HCT116 (cell line): ENCODE results near the gene CHSY1. TPM values are rescaled to one million over a fixed set of nuclear protein-coding genes. Genes with fewer than 3 reads are reported as not detected.

Experiments used
- ATAC-seq: fragments of 200-7000 bp; cut with Tn5 transposase; 2 replicates; pipeline ENCODE4 v1.9.1; 2020; ENCODE audit warnings: mild to moderate bottlenecking, moderate library complexity
- BruUV-seq: library from RNA; stranded (reverse); fragments of 400-500 nt; replicated peaks from 2 replicates; lab custom pipeline; 2021; lab: Mats Ljungman, UMichigan
- CTCF ChIA-PET: fragments of 300-600 bp; sonication (Branson Sonifier 250); formaldehyde crosslinking; loops from one replicate; lab custom pipeline; 2021; ENCODE audit warnings: antibody characterized with exemption; lab: Charles Lee
- POLR2A ChIA-PET: fragments of 300-600, 350-600 bp; sonication (Branson Sonifier 250); formaldehyde crosslinking; loops from one replicate; lab custom pipeline; 2021; ENCODE audit warnings: antibody characterized with exemption; lab: Charles Lee
- RAD21 ChIA-PET, 2 experiments: fragments of 300-600 bp; sonication (Branson Sonifier 250); formaldehyde crosslinking; loops; one replicate each; lab custom pipeline; 2023; ENCODE audit warnings: low total read pairs in 2 of 2; ENCODE audit not compliant: uncharacterized antibody in 2 of 2, unreplicated experiment in 2 of 2, low non-redundant PET in 1 of 2; lab: Charles Lee
- DNase-seq: peaks from one replicate; pipeline ENCODE4 v3.0.0-alpha.2; 2010; ENCODE audit warnings: low read depth, low spot score
- H2AFZ ChIP-seq: fragments of 200-600 bp; shearing (Covaris generic), sonication (generic); 2 replicates; pipeline ENCODE4 v1.6.1; 2017; ENCODE audit warnings: low read depth, mixed run types, mixed read lengths, antibody characterized with exemption, low read length; ENCODE audit not compliant: poor library complexity, severe bottlenecking
- H3K27ac ChIP-seq: 2 replicates; pipeline ENCODE4 v1.5.1; 2012; ENCODE audit warnings: low read depth, low read length
- H3K27me3 ChIP-seq: fragments of 200-600 bp; sonication (generic); 2 replicates; pipeline ENCODE4 v1.6.1; 2016; ENCODE audit warnings: mixed run types, low read length, mixed read lengths; ENCODE audit not compliant: insufficient read depth
- H3K36me3 ChIP-seq, 2 experiments: fragments of 200-500 bp in 1 of 2; fragments of 200-600 bp in 1 of 2; sonication (Bioruptor generic) in 1 of 2; sonication (generic) in 1 of 2; 2 replicates each; pipeline versions ENCODE4 v1.5.1 to v1.6.1; 2014 to 2016; ENCODE audit warnings: low read length in 2 of 2, inconsistent platforms in 1 of 2, mixed read lengths in 1 of 2, mixed run types in 1 of 2; ENCODE audit not compliant: insufficient read depth in 2 of 2, control insufficient read depth in 1 of 2
- H3K4me1 ChIP-seq, 2 experiments: fragments of 200-600 bp in 1 of 2; sonication (generic) in 1 of 2; 2 replicates each; pipeline versions ENCODE4 v1.5.1 to v1.6.1; 2012 to 2017; ENCODE audit warnings: low read length in 2 of 2, inconsistent platforms in 1 of 2, mild to moderate bottlenecking in 1 of 2, mixed read lengths in 1 of 2, mixed run types in 1 of 2, moderate library complexity in 1 of 2; ENCODE audit not compliant: insufficient read depth in 2 of 2, control insufficient read depth in 1 of 2
- H3K4me2 ChIP-seq: fragments of 200-600 bp; sonication (generic); 2 replicates; pipeline ENCODE4 v1.6.1; 2017; ENCODE audit warnings: mixed run types, low read length, mixed read lengths
- H3K4me3 ChIP-seq, 2 experiments: fragments of 200-600 bp in 1 of 2; sonication (generic) in 1 of 2; replicated peaks in 1 of 2; 2 replicates each; pipeline ENCODE4 v1.5.1; 2011 to 2016; ENCODE audit warnings: low read length in 2 of 2, control low read depth in 1 of 2, low read depth in 1 of 2, mild to moderate bottlenecking in 1 of 2, mixed read lengths in 1 of 2, mixed run types in 1 of 2
- H3K79me2 ChIP-seq: fragments of 200-600 bp; sonication (generic); 2 replicates; pipeline ENCODE4 v1.6.1; 2017; ENCODE audit warnings: mild to moderate bottlenecking, mixed run types, low read length, moderate library complexity, mixed read lengths; ENCODE audit not compliant: insufficient read depth
- H3K9ac ChIP-seq: fragments of 200-600 bp; sonication (generic); 2 replicates; pipeline ENCODE4 v1.6.1; 2016; ENCODE audit warnings: low read length, mixed read lengths
- H3K9me2 ChIP-seq: fragments of 200-600 bp; sonication (generic), shearing (Covaris generic); 2 replicates; pipeline ENCODE4 v1.6.1; 2017; ENCODE audit warnings: mixed run types, mild to moderate bottlenecking, moderate library complexity; ENCODE audit not compliant: insufficient read depth
- H3K9me3 ChIP-seq, 2 experiments: fragments of 200-500 bp in 1 of 2; fragments of 200-600 bp in 1 of 2; sonication (Bioruptor generic) in 1 of 2; sonication (generic) in 1 of 2; 2 replicates each; pipeline ENCODE4 v1.6.1; 2014 to 2017; ENCODE audit warnings: low read length in 2 of 2, mixed read lengths in 2 of 2, inconsistent platforms in 1 of 2, low read depth in 1 of 2, mild to moderate bottlenecking in 1 of 2, mixed run types in 1 of 2, moderate library complexity in 1 of 2; ENCODE audit not compliant: control insufficient read depth in 1 of 2, insufficient read depth in 1 of 2
- H4K20me1 ChIP-seq: fragments of 200-600 bp; sonication (generic), shearing (Covaris generic); 2 replicates; pipeline ENCODE4 v1.6.1; 2017; ENCODE audit warnings: mixed run types, mild to moderate bottlenecking, moderate library complexity; ENCODE audit not compliant: insufficient read depth
- JUND ChIP-seq: IDR thresholded peaks from 2 replicates; pipeline ENCODE4 v1.6.1; 2012
- SIN3A ChIP-seq: IDR thresholded peaks from 2 replicates; pipeline ENCODE4 v1.6.1; 2012; ENCODE audit warnings: low read depth
- TCF7L2 ChIP-seq: IDR thresholded peaks from 2 replicates; pipeline ENCODE4 v1.7.0; 2011; ENCODE audit warnings: borderline replicate concordance, inconsistent platforms; ENCODE audit not compliant: insufficient read depth, insufficient read length; ENCODE audit errors: extremely low read depth
- intact Hi-C: fragments of 100-400 bp; cut with micrococcal nuclease; formaldehyde crosslinking; loops from 2 replicates; pipeline ENCODE4 v1.10.0; 2022
- total RNA-seq: library from RNA; stranded (reverse); gene quantifications from one replicate; pipeline ENCODE4 v1.2.1, GENCODE V29; 2021; ENCODE audit not compliant: unreplicated experiment
- TF ChIP-seq, protein P1 (sequence below): IDR thresholded peaks from 2 replicates; pipeline ENCODE4 v1.6.1; 2012; ENCODE audit warnings: low read depth
- TF ChIP-seq, protein P2 (sequence below), 3 experiments: fragments of 200-600 bp in 1 of 3; sonication (generic) in 1 of 3; IDR thresholded peaks in 2 of 3; conservative IDR thresholded peaks in 1 of 3; 2 replicates each; pipeline ENCODE4 v1.5.1; 2012 to 2017; ENCODE audit warnings: low read depth in 2 of 3, low read length in 2 of 3, antibody characterized with exemption in 1 of 3, borderline replicate concordance in 1 of 3, control low read depth in 1 of 3, mild to moderate bottlenecking in 1 of 3, mixed read lengths in 1 of 3, mixed run types in 1 of 3, moderate library complexity in 1 of 3; ENCODE audit not compliant: insufficient read depth in 1 of 3

CHSY1 gene
- total RNA-seq, 1 experiment from 2014 or later, result 25.4 TPM

DNA sequence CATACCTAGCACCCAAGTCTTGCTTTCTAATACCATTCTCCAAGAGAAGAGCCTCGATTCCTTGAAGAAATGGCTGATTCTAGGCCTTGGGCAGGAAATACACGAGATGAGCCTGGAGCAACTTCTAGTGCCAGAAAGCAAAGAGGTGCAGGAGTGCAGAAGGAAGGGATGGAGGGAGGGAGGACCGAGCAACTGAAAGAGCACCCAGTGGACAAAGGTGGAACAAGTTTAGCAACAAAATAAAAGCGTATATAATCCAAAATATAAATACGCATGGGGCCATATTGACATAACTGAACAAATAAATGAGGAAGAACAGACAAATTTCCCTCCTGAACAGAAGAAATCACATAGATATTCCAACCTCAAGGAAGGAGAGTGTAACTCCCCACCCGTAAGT, 34.4 kb downstream of the CHSY1 start:
- no peaks in the 10 kb centered on the region for H3K9me2 ChIP-seq
- DNase-seq (no peak), ATAC-seq (0 out of 2 replicates have a peak, but pooled peaks have one; percentile 42)
- intact Hi-C loops, result no loop called here
- H2AFZ ChIP-seq, result no peak overlapping the region
- no peaks in the 10 kb centered on the region for H3K27me3 ChIP-seq
- BruUV-seq, result no TSS peak
- H3K9me3 ChIP-seq, result no peaks in the 10 kb centered on the region
- TF ChIP-seq JUND, result no peak
- no peak for TF ChIP-seq TCF7L2
- TF ChIP-seq, protein P1, sequence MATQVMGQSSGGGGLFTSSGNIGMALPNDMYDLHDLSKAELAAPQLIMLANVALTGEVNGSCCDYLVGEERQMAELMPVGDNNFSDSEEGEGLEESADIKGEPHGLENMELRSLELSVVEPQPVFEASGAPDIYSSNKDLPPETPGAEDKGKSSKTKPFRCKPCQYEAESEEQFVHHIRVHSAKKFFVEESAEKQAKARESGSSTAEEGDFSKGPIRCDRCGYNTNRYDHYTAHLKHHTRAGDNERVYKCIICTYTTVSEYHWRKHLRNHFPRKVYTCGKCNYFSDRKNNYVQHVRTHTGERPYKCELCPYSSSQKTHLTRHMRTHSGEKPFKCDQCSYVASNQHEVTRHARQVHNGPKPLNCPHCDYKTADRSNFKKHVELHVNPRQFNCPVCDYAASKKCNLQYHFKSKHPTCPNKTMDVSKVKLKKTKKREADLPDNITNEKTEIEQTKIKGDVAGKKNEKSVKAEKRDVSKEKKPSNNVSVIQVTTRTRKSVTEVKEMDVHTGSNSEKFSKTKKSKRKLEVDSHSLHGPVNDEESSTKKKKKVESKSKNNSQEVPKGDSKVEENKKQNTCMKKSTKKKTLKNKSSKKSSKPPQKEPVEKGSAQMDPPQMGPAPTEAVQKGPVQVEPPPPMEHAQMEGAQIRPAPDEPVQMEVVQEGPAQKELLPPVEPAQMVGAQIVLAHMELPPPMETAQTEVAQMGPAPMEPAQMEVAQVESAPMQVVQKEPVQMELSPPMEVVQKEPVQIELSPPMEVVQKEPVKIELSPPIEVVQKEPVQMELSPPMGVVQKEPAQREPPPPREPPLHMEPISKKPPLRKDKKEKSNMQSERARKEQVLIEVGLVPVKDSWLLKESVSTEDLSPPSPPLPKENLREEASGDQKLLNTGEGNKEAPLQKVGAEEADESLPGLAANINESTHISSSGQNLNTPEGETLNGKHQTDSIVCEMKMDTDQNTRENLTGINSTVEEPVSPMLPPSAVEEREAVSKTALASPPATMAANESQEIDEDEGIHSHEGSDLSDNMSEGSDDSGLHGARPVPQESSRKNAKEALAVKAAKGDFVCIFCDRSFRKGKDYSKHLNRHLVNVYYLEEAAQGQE, result no peak
- TF ChIP-seq, protein P2, sequence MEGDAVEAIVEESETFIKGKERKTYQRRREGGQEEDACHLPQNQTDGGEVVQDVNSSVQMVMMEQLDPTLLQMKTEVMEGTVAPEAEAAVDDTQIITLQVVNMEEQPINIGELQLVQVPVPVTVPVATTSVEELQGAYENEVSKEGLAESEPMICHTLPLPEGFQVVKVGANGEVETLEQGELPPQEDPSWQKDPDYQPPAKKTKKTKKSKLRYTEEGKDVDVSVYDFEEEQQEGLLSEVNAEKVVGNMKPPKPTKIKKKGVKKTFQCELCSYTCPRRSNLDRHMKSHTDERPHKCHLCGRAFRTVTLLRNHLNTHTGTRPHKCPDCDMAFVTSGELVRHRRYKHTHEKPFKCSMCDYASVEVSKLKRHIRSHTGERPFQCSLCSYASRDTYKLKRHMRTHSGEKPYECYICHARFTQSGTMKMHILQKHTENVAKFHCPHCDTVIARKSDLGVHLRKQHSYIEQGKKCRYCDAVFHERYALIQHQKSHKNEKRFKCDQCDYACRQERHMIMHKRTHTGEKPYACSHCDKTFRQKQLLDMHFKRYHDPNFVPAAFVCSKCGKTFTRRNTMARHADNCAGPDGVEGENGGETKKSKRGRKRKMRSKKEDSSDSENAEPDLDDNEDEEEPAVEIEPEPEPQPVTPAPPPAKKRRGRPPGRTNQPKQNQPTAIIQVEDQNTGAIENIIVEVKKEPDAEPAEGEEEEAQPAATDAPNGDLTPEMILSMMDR (IDR thresholded peaks at IDR 0.05 in 2 of 3, conservative IDR thresholded peaks at IDR 0.05 in 1 of 3; ENCODE audit: borderline replicate concordance in 1 of 3, insufficient read depth in 1 of 3, low read depth in 2 of 3, low read length in 2 of 3), result 0 out of 6 replicates have a peak, but pooled peaks of 1 of the 3 experiments have one; percentile 19
- no peak for TF ChIP-seq SIN3A
- H3K4me1 ChIP-seq, result no peaks in the 10 kb centered on the region
- ChIA-PET CTCF (no interaction called here), RAD21 (no interaction called here), POLR2A (no interaction called here)
- no peak overlapping the region for H3K4me2 ChIP-seq
- no peak overlapping the region for H3K4me3 ChIP-seq
- peaks cover 3% of the 10 kb centered on the region; the same call in 1 of the 2 replicates for H4K20me1 ChIP-seq
- H3K79me2 ChIP-seq, result peaks cover 95% of the 10 kb centered on the region
- no peak overlapping the region for H3K9ac ChIP-seq
- H3K27ac ChIP-seq, result no peak overlapping the region
- no peaks in the 10 kb centered on the region for H3K36me3 ChIP-seq
